Panc1 (cell line): Measurements from ENCODE around the gene MAGIX. TPM values are rescaled to one million over a fixed set of nuclear protein-coding genes. Genes with fewer than 3 reads are reported as not detected.

Source experiments
- ATAC-seq: fragments of 200-7000 bp; cut with Tn5 transposase; 2 replicates; pipeline ENCODE4 v1.9.1; 2020; ENCODE audit warnings: mild to moderate bottlenecking, moderate library complexity
- BruUV-seq: library from RNA; stranded (reverse); fragments of 400-500 nt; replicated peaks from 2 replicates; lab custom pipeline; 2021; lab: Mats Ljungman, UMichigan
- CTCF ChIA-PET: fragments of 300-600 bp; sonication (Branson Sonifier 250); formaldehyde crosslinking; loops from one replicate; lab custom pipeline; 2022; ENCODE audit warnings: antibody characterized with exemption; lab: Charles Lee
- POLR2A ChIA-PET: fragments of 300-600 bp; sonication (Branson Sonifier 250); formaldehyde crosslinking; loops from one replicate; lab custom pipeline; 2022; ENCODE audit warnings: antibody characterized with exemption; lab: Charles Lee
- DNase-seq: peaks from one replicate; pipeline ENCODE4 v3.0.0-alpha.2; 2010; ENCODE audit warnings: low read depth, low spot score
- H3K27ac ChIP-seq: 2 replicates; pipeline ENCODE4 v1.5.1; 2011; ENCODE audit warnings: mild to moderate bottlenecking, low read length, inconsistent platforms
- H3K27me3 ChIP-seq: fragments of 200-500 bp; sonication (Bioruptor generic); 2 replicates; pipeline ENCODE4 v1.6.0; 2014; ENCODE audit warnings: low read length, inconsistent platforms; ENCODE audit not compliant: control insufficient read depth, insufficient read depth
- H3K36me3 ChIP-seq: fragments of 200-500 bp; sonication (Bioruptor generic); 2 replicates; pipeline ENCODE4 v1.5.1; 2014; ENCODE audit warnings: inconsistent platforms, mild to moderate bottlenecking, low read length, moderate library complexity; ENCODE audit not compliant: control insufficient read depth, insufficient read depth
- H3K4me1 ChIP-seq: 2 replicates; pipeline ENCODE4 v1.5.1; 2011; ENCODE audit warnings: inconsistent platforms, mild to moderate bottlenecking, low read length, moderate library complexity; ENCODE audit not compliant: control insufficient read depth, insufficient read depth
- H3K4me3 ChIP-seq, 2 experiments: 2 replicates each; pipeline ENCODE4 v1.5.1; 2011 to 2012; ENCODE audit warnings: low read depth in 2 of 2, low read length in 2 of 2, mild to moderate bottlenecking in 2 of 2, inconsistent platforms in 1 of 2, moderate library complexity in 1 of 2
- H3K9me3 ChIP-seq: fragments of 200-500 bp; sonication (Bioruptor generic); 2 replicates; pipeline ENCODE4 v1.5.1; 2014; ENCODE audit warnings: low read depth, mild to moderate bottlenecking, inconsistent platforms, low read length, moderate library complexity; ENCODE audit not compliant: control insufficient read depth, insufficient read depth
- POLR2AphosphoS5 ChIP-seq: IDR thresholded peaks from 2 replicates; pipeline ENCODE4 v1.6.1; 2012; ENCODE audit warnings: mild to moderate bottlenecking, low read depth, low read length, moderate library complexity
- SIN3A ChIP-seq: IDR thresholded peaks from 2 replicates; pipeline ENCODE4 v1.6.1; 2012; ENCODE audit warnings: low read depth, mild to moderate bottlenecking, low read length, moderate library complexity, borderline replicate concordance; ENCODE audit not compliant: insufficient read depth
- TCF7L2 ChIP-seq: IDR thresholded peaks from 2 replicates; pipeline ENCODE4 v1.6.1; 2011; ENCODE audit warnings: mild to moderate bottlenecking, low read depth, low read length, inconsistent platforms
- in situ Hi-C: cut with HindIII; loops from 2 replicates; pipeline ENCODE4 v1.10.0; 2016; ENCODE audit warnings: low sequenced_read_pairs, low pct_unique_long_range_greater_than_20kb
- intact Hi-C: fragments of 100-400 bp; cut with micrococcal nuclease; formaldehyde crosslinking; loops from one replicate; pipeline ENCODE4 v1.10.0; 2022; ENCODE audit not compliant: unreplicated experiment
- total RNA-seq: library from RNA; stranded (reverse); gene quantifications from one replicate; pipeline ENCODE4 v1.2.1, GENCODE V29; 2021; ENCODE audit not compliant: unreplicated experiment
- TF ChIP-seq, protein P1 (sequence below): fragments of 450-650 bp; IDR thresholded peaks from 2 replicates; pipeline ENCODE4 v1.5.1; 2017; ENCODE audit warnings: mild to moderate bottlenecking
- TF ChIP-seq, protein P2 (sequence below), 2 experiments: IDR thresholded peaks; 2 replicates each; pipeline ENCODE4 v1.6.1; 2011 to 2012; ENCODE audit warnings: low read depth in 2 of 2, control low read depth in 1 of 2, low read length in 1 of 2, mild to moderate bottlenecking in 1 of 2, moderate library complexity in 1 of 2; ENCODE audit not compliant: insufficient read depth in 1 of 2

MAGIX gene
- total RNA-seq, 1 experiment from 2014 or later, result 3.8 TPM

DNA sequence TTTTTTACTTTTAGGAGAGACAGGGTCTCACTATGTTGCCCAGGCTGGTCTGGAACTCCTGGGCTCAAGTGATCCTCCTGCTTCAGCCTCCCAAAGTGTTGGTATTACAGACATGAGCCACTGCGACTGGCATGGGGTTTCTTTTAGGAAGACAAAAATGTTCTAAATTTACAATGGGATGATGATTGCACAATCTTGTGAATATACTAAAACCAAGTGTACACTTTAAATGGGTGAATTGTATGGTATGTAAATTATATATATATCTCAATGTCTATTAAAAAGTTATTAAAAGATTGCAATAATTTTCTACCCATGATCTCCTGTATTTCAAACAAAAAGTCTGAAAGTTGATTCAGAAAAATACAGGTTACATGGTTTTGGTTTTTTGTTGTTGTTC, 9.1 kb upstream of the MAGIX start:
- Histone ChIP-seq H3K36me3 (no peaks in the 10 kb centered on the region), H3K27ac (no peak overlapping the region), H3K4me3 (no peak overlapping the region), H3K9me3 (no peaks in the 10 kb centered on the region), H3K4me1 (peaks cover 4% of the 10 kb centered on the region; the same call in 1 of the 2 replicates), H3K27me3 (no peaks in the 10 kb centered on the region)
- in situ Hi-C loops (no loop called here), intact Hi-C loops (no loop called here)
- no peak for DNase-seq
- TF ChIP-seq POLR2AphosphoS5 (no peak), SIN3A (no peak), TCF7L2 (no peak)
- TF ChIP-seq, protein P1, sequence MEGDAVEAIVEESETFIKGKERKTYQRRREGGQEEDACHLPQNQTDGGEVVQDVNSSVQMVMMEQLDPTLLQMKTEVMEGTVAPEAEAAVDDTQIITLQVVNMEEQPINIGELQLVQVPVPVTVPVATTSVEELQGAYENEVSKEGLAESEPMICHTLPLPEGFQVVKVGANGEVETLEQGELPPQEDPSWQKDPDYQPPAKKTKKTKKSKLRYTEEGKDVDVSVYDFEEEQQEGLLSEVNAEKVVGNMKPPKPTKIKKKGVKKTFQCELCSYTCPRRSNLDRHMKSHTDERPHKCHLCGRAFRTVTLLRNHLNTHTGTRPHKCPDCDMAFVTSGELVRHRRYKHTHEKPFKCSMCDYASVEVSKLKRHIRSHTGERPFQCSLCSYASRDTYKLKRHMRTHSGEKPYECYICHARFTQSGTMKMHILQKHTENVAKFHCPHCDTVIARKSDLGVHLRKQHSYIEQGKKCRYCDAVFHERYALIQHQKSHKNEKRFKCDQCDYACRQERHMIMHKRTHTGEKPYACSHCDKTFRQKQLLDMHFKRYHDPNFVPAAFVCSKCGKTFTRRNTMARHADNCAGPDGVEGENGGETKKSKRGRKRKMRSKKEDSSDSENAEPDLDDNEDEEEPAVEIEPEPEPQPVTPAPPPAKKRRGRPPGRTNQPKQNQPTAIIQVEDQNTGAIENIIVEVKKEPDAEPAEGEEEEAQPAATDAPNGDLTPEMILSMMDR, result no peak
- TF ChIP-seq, protein P2, sequence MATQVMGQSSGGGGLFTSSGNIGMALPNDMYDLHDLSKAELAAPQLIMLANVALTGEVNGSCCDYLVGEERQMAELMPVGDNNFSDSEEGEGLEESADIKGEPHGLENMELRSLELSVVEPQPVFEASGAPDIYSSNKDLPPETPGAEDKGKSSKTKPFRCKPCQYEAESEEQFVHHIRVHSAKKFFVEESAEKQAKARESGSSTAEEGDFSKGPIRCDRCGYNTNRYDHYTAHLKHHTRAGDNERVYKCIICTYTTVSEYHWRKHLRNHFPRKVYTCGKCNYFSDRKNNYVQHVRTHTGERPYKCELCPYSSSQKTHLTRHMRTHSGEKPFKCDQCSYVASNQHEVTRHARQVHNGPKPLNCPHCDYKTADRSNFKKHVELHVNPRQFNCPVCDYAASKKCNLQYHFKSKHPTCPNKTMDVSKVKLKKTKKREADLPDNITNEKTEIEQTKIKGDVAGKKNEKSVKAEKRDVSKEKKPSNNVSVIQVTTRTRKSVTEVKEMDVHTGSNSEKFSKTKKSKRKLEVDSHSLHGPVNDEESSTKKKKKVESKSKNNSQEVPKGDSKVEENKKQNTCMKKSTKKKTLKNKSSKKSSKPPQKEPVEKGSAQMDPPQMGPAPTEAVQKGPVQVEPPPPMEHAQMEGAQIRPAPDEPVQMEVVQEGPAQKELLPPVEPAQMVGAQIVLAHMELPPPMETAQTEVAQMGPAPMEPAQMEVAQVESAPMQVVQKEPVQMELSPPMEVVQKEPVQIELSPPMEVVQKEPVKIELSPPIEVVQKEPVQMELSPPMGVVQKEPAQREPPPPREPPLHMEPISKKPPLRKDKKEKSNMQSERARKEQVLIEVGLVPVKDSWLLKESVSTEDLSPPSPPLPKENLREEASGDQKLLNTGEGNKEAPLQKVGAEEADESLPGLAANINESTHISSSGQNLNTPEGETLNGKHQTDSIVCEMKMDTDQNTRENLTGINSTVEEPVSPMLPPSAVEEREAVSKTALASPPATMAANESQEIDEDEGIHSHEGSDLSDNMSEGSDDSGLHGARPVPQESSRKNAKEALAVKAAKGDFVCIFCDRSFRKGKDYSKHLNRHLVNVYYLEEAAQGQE (IDR thresholded peaks at IDR 0.05; ENCODE audit: insufficient read depth in 1 of 2, low read depth in 2 of 2, low read length in 1 of 2), result no peak
- ChIA-PET POLR2A (interaction anchor here (0.7 kb wide), 1 partner anchor 61 kb away, joined by 3 read pairs; no protein-coding TSS in a partner anchor), CTCF (interaction anchor here (0.6 kb wide), 1 partner anchor 54 kb away, joined by 4 read pairs; no protein-coding TSS in a partner anchor)
- ATAC-seq, result no peak
- no TSS peak for BruUV-seq

DNA sequence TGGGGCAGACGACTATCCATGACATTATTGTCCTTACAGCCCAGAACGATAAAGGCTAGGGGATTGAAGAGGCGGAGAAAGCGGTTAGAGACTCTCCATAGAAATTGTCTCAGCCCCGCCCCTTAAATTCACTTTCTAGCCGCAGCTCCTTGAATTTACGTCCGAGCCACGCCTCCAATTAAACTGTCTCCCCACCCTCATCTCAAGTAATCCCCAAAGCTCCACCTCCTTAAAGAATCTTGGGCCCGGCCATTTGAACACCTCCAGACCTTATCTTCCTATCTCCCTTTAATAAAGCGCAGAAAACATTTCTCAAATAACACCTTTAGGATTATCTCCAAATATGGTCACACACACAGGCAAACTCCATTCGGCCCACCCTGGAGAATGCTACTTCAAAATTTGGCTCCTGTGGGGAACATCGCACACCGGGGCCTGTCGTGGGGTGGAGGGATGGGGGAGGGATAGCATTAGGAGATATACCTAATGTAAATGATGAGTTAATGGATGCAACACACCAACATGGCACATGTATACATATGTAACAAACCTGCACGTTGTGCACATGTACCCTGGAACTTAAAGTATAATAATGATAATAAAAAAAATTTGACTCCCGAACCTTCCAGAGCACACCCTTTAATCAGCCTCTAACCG, 7.2 kb upstream of the MAGIX start:
- TF ChIP-seq, protein P1, result no peak
- TF ChIP-seq SIN3A (no peak), TCF7L2 (no peak), POLR2AphosphoS5 (no peak)
- TF ChIP-seq, protein P2 (IDR thresholded peaks at IDR 0.05; ENCODE audit: insufficient read depth in 1 of 2, low read depth in 2 of 2, low read length in 1 of 2), result no peak
- Histone ChIP-seq H3K27ac (peak overlapping the region; percentile 82), H3K9me3 (no peaks in the 10 kb centered on the region), H3K4me3 (peak overlapping the region; percentile 45 to 57), H3K4me1 (peaks cover 4% of the 10 kb centered on the region; the same call in 1 of the 2 replicates), H3K36me3 (no peaks in the 10 kb centered on the region), H3K27me3 (no peaks in the 10 kb centered on the region)
- CTCF ChIA-PET, result interaction anchor here (0.6 to 1.2 kb wide), 7 partner anchors 9 to 418 kb away, joined by 3 to 8 read pairs (median 3); no protein-coding TSS in a partner anchor
- ATAC-seq (peak; percentile 57), DNase-seq (no peak)
- TSS peak; percentile 84 for BruUV-seq
- intact Hi-C loops (no loop called here), in situ Hi-C loops (no loop called here)
- POLR2A ChIA-PET, result no interaction called here
